SKM-1 treated with dmso at 0.1 percent for 144 hours (cell line): Measurements from ENCODE around the gene SLC22A23.

Experiments used
- DNase-seq: peaks from one replicate; lab custom pipeline; 2025; ENCODE audit not compliant: unreplicated experiment; lab: John Stamatoyannopoulos, UW

The SLC22A23 gene

DNA sequence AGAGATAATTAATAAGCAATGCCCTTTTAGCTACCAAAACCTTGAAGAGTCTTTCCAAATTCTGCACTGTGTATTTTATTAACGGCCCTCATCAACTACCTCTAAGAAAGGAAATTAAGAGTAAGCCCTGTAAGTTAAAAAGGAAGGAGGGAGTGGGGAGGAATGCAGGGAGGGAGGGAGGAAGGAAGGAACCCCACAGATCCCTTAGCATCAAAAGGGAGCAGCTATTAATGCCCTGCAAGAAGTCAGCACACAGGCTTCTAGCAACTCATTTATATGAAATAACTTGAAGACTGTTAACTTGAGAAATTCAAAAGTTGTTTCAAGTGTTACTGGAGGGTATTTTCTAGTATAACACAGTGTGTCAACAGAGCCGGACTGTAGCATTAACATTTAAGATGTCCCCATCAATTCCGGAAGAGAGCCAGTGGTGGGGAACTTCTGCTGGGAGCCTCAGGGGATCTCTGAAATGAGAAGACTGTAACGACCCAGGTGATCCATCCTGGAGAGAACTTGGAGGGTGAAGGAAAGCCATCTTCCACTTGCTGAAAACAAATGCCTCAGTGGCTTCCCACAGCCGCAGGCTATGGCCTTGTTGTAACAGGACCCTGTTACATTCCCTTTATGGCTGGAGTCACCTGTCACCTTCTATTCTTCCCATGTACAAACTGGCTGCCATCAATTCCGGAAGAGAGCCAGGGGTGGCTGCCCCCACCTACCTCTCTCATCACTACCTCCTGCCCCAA, 33.2 kb downstream of the SLC22A23 start:
- no peak for DNase-seq

DNA sequence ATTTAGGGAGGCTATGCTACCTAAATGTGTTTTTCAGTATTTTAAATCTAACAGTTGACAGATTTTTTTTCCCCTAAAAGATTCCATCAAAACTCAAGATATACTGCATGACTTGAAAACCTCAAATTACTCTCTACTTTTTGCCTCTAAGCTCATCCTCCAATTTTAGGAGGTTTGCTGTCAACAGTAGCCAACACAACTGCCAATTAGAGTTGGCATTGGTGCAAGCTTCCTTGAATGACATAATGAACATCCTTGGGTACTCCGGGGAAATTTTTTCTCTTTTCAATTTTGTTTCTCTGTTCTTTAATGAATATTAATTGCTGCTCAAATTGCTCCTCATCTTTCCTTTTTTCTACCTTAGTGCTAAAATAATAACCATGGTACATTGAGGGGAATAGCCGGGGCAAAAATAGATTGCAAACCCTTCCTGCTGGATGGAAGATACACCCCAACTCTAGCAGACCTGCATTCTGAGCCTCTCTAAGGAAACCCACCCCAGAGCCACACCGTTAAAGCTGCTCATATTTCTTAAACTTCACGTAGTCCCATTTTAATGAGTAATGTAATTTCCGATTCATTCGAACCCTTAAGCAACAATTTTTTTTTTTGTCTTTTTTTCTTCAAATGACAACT, 34.3 kb downstream of the SLC22A23 start:
- no peak for DNase-seq

DNA sequence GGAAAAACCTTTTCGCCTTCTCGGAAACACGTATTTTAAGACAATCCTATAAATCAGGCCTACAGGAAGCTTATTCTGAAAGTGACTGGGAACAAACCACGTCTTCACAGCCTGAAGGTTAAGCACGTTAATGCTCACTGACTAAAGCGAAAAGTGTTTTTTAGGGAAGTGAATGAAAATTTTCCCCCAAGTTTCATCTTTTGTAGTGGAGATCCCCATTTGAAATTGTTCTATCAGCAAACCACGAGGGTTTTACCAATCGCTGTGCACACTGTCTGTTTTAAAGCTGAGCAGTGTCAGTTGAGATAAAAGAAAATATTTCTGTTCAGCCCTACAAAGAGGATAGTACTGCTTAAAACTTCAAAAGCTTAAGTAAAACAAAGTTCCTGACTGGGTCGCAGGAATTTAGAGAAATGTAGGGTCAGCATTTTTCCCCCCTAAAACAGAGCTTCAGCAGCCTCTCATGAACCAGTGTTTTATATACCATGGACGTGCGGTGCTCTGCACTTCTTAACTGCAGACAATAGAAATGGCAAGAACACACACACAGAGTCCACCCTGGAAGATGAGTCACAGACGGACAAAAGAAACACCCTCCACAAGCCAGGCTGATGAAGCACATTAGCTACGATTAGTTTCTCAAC, 34.9 kb downstream of the SLC22A23 start:
- DNase-seq, result no peak

DNA sequence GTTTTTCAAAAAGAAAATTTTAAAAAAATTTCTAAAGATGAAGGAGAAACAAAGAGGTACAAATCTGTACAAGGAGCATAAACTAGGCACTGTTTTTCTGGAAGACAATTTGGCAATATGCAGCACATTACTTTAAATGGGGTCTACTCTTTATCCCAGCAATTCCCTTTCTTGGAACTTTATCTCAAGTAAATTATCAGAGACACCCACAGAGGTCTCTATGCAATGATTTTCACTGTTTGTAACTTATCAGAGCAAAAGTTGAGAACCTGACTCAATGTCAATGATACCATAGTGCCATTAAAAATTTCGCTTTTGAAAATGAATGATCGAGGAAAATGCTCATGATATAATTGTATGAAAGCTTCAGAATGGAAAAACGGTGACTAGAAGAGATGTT, 35.7 kb downstream of the SLC22A23 start:
- DNase-seq, result no peak

DNA sequence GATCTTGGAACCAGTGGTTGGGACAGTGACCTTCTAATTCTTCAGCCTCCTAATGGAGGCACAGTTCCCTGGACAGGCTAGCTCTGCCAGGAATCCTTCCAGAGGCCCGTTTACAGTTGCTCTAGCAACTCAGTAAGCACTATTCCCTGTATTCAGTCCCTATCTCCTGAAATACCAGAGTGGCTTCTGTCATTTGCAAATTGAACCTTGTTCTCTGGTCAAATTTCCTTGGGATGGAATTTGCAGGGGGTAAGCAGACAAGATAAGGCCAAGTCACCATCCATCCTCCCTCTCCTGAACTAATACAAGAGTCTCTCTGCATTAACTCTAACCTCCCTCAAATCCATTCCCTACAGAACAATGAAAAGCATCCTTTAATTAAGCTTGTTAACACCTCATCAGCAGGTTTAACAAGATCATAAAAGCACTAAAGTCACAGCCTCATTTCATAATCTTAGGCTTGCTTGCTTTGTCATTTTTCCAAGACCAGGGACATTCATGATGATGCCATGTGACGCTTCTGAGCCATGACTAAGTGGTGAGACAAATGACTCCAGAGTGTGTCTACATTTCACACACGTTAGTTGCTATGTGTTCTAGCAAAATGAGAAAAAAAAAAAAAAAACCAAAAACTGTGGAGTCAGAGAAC, 37.1 kb downstream of the SLC22A23 start:
- no peak for DNase-seq

DNA sequence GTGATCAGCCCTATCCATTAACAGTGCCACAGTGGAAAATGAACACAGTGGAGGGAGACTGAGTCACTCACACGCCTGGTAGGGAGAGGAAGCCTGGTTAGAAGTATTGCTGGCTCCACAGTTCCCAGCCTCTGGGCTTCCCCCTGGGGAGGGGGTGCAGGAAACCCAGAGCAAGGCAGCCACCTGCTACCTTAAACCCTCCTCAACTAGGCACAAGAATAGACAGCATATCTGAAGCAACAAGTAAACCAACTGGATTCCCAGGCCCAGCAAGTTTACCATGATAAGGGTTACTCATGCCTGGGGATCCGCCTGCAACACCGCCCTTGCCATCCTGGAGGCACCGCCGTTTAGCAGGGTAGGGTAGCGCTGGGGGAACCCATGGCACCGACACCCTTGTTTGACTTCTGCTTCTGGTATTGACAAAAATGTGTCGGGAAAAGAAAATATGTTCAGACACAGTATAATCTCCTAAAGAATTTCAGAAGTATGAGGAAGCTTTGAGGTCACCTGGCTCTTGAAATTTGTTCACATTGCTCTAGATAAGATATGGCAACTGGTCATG, 38.3 kb downstream of the SLC22A23 start:
- no peak for DNase-seq

DNA sequence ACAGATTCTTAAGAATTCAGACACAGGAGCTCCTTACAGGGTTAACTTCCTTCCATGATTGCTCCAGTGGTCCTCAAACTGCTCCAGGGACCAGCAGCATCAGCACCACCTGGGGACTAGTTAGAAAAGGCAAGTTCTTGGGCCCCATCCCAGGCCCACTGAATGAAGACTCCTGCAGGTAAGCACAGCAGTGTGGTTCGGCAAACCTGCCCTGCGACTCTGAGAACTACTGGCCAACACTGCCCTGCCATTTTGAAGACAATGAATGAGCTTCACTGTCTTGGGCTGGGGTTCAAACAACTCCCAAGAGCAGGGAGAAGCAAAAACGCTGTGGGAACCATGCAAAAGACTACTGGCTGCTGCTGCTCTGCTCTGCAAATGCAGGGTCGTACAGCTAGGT, 39.4 kb downstream of the SLC22A23 start:
- no peak for DNase-seq

DNA sequence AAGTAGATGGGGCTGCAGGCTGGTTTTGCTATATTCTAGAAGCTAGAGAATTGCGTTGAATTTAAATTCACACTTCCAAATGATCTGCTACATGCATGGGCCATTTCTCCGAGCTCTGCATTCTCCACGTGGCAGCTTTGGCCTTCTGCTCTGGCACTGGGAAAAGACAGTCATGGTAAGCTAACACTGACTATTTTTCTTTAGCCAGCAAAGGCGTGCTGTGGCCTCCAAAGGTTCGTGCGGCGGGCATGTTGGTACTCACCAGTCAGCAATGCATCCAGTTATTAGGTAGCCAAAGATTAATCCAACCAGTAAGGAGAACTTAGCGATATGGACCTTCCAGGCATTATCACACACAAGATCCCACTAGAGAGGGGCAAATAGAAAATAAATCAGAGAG, 41.4 kb downstream of the SLC22A23 start:
- no peak for DNase-seq

DNA sequence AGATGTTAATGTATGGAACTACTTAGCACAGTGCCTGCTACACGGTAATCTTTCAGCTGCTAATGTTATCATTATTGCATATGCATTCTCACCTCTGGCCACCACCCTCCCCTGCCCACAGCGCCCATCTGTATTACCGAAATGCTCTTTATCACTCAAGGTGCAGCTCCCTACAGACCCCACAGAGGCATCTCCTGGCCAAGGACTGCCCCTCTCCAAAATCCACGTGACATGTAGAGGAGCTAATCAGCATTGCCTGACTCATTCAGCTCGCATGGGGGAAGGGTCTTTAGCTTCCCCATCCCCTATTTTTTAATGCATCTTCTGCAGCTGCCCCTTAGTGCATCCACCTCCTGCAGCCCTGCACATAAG, 41.8 kb downstream of the SLC22A23 start:
- DNase-seq, result no peak

DNA sequence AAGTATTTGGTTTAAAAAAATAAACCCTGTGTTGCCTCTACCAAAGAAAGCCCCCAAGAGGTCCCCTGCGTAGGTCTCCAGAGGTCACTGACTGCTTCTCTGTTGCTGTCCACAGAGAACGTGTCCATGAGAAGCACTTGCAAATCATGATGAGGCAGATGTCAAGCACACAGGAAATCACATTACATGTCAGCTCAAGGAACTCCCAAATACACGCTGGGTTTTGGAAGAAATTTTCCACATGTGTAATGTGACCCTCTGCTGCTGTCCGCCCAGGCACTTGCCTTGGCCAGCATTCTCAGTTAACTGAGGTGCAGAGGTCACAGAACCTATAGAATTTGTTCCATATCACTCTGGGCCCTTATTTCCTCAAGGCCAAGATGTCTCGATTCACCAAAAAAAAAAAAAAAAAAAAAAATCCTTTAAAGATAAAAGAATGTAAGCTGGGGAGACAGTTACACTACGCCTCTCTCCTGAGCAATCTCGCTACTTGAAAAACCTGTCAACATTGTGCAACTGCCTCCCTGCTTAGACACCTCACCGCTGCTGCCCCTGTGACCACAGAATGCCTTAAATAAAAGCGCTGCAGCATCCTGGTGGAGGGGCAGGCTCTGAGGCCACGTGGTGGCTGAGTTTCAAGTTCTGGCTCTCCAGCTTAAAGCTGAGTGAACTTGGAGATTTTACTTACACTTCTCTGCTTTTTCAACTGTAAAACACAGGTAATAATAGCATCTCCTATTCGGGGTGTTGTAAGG, 42.3 kb downstream of the SLC22A23 start:
- DNase-seq, result peak; percentile 8

DNA sequence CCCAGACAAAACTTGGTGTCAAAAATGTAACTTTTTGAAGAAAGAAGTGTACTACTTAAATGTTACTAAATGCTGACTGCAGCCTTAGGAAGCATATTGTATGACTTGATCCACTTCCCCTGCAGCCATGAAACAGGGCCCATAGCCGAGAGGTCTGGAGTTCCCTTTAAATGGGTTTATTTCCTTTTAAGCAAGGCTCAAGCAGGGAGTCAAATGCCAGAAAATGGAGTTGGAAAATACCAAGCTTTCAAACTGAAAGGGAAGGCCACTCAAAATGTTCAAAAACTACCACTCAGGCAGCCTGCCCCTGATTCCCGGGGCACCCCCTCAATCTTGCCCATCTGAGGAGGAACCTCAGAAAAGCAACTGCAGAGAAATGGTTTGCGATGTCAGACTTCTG, 43.3 kb downstream of the SLC22A23 start:
- no peak for DNase-seq

DNA sequence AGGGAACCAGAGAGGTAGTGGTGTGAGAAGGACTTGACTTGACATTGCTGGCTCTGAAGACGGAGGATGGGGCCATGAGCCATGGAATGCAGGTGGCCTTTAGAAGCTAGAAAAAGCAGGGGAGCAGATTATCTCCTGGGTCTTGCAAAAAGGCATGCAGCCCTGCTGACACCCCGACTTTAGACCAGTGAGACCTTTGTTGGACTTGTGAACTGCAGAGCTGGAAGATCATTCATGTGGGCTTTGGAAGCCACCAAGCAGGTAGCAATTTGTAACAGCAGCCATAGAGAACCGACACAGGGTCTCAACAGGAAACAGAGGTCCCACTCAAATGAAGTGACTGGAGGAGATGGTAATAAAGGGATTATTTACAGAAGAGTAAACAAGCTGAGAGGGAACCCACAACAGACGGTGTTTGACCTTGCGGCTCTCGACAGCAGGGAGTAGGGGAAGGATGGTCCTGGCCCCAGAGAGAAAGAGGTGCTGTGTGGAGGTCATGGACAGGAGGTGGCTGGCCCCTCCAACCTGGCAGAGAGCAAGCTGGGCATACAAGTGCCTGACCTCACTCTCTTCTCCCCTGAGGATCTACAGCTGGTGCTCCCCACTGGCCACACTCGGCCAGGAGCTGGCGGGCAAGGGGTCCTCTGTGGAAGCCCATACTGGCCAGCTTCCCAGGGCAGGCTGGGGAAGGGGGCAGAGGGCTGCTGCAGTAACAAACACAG, 43.9 kb downstream of the SLC22A23 start:
- no peak for DNase-seq

DNA sequence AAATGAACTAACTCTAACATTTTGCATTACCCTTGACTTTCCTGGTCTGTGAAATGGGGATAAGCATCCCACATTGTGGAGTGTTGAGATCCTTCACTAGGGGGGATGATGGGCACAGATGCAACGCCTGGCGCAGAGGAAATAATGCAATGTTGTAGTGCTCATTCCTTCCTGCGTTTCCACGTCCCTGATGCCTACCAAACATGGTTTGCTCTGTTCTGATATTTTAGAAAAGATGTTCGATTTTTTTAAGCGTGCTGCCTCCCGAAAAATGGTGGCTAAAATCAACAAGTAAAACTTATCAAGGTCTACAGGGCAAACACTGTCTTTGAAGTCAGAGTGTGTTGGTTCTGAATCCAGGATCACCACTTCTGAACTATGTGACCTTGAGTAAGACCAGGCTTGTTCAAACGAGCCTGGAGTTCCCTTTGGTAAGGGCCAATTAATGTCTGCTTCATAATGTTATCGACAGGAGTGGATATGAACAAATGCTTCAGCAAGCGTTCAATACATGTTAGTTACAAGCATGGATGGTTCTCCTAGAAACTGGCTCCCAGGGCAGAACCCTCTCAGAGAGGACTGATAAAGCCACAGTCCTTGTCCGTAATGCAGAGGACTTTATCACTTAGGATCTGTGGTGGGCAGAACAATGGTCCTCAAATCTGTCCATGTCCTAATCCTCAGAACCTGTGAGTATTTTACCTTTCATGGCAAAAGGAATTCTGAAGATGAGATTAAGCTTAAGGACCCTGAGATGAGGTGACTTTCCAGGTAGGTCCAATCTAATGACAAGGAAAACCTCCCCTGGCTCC, 44.7 kb downstream of the SLC22A23 start:
- no peak for DNase-seq

DNA sequence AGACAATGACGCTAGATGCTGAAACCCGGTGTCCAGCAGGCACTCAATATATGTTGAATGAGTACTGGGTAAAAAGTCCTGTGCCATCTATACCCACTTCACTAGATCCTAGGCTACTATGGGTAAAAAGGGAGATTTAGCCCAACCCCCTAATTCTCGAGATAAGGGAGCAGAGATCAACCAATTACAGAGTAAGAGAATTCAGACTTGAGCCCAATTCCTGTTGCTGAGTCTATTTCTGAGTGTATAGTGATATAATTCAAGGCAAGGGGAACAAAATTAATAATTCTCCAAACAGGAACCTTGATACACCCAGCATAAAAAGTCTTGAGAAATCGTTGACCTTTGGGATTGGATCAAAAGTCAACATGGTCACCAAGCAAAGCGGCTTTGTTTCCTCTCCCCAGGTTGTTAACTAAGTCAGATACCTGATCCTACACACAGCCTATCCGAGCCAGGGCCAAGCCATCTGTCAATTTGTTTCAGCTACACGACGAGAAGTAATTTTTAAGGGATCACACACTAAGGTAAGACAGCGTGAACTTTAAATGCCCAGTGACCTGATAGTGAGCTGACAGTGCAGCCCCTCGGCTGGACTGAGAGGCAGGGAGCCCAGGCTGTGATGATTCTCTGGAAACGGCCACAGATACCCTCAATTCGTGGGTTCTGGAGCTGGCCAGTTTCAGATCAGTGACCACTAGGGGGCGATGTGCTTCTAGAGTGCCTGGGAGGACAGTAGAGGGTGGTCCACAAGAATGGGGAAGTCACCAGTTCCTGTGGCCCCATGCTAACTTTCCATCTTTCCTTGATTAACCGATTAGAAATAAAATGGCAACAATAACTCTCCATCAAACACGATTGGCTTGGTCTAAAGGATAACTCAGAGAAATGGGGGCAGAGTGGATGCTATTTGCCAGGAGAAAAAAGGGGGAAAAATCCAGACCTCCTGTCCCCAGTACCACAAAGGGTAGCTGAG, 46.2 kb downstream of the SLC22A23 start:
- DNase-seq, result peak; percentile 65

DNA sequence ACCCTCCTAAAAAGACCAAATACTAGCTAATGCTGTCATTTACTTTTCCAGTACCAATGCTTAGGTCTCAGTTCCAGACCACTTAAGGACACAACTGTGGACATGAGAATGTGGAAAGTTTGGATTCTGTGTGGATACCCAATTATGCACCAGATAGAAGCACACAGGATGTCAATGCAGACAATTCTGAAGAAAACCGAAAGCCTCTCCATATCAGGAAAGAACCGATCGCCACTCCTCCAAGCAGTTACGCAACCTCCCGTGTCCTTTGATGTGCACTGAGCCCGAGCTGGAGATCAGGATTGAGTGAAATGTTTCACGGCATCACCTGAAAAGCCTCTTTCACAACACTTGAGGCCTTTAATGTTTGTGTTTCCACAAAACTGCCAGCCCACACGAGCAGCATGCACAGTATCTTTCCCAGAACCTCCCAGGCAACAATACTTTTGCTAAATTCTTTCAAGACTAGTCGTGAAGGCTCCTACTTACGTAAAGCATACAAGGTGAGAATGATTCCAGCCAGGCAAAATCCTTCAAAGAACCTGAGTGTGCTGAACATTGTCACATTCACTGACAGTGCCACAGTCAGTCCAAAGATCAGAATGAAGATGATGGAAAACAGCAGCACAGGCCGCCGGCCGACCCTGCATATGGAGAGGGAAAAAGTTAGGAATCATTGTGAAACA, 47.0 kb downstream of the SLC22A23 start:
- no peak for DNase-seq

DNA sequence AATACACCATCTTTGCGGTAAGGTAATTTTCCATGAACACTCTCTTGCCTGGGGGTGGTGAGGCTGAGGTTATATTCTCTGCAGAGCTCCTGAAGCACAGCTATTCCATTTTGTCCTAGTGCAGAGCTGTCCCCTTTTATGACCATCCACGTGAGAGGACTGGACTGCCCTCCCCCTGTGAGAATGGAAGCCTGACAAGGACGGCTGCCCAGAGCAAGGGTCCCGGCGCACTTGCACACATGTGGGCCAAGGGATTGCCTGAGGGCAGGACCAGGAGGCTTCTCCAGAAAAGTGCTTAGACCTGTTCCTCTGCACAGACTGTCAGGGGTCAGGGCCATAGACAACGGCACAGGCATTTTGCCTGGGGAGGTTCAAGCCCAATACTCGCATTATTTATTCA, 48.2 kb downstream of the SLC22A23 start:
- DNase-seq, result no peak

DNA sequence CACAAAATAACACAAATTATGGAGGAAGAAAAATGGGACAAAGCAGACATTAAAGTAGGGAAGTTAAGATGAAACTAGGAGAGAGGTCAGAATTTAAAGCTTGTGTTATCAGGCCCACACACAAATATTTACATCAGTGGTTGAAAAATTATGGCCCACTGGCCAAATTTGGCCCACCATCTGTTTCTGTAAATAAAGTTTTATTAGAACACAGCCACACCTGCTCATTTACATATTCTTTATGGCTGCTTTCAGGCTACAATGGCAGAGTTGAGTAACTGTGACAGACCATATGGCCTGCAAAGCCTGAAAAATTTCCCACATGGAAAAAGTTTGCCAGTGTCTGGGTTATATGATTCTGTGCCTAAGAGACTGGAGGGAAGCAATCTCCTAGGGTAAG, 49.0 kb downstream of the SLC22A23 start:
- no peak for DNase-seq
